ENCODE data around the gene KRT32.

DNA sequence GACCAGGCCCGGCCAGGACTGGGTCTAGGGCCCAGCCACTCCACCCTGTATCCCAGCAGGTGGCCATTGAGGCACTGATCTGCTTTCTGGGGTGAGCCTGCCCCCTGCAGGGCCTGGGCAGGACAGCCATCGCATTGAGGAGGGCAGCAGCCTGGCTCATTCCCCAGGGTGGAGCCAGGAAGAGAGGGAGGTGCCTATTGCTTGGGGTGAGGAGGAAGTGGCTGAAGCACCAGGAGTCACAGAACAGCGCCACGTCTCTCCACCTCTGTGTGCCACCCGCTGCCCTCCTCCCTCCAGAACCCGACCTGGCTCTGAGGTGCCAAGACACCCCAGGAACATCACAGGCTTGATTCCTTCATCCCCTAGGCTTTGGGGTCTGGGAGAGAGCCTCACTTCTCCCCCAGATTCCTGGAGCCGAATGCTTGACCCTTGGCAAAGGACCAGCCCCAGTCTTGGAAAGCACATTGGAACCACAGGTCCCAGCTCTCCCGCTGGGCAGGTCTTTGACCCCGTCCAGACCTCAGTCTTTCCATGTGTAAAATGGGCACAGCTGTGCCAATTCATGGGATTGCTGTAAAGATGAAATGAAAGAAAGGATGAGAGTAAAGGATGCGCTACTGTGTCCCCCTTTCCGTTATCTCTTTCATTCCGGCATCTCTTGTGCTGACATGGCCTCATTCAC is 29.8 kb upstream of the KRT32 start:
- TF ChIP-seq, protein P1, sequence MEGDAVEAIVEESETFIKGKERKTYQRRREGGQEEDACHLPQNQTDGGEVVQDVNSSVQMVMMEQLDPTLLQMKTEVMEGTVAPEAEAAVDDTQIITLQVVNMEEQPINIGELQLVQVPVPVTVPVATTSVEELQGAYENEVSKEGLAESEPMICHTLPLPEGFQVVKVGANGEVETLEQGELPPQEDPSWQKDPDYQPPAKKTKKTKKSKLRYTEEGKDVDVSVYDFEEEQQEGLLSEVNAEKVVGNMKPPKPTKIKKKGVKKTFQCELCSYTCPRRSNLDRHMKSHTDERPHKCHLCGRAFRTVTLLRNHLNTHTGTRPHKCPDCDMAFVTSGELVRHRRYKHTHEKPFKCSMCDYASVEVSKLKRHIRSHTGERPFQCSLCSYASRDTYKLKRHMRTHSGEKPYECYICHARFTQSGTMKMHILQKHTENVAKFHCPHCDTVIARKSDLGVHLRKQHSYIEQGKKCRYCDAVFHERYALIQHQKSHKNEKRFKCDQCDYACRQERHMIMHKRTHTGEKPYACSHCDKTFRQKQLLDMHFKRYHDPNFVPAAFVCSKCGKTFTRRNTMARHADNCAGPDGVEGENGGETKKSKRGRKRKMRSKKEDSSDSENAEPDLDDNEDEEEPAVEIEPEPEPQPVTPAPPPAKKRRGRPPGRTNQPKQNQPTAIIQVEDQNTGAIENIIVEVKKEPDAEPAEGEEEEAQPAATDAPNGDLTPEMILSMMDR (IDR thresholded peaks at IDR 0.05), result peak in 1 of 3 donors; percentile 52
- no peak for TF ChIP-seq POLR2A (IDR thresholded peaks at IDR 0.05)

Measured in lower leg skin (tissue), 3 donors.